WTC11 (cell line): ENCODE measurements around the gene CLMP. TPM values are rescaled to one million over a fixed set of nuclear protein-coding genes. Genes with fewer than 3 reads are reported as not detected.

Source experiments
- ATAC-seq: fragments of 200-7000 bp; cut with Tn5 transposase; 2 replicates; pipeline ENCODE4 v1.10.0; 2021; ENCODE audit warnings: mild to moderate bottlenecking, moderate library complexity
- CTCF ChIA-PET: fragments of 300-600 bp; sonication (Branson Sonifier 250); formaldehyde crosslinking; loops from one replicate; lab custom pipeline; 2021; ENCODE audit warnings: antibody characterized with exemption; lab: Charles Lee
- POLR2A ChIA-PET: fragments of 350-600 bp; sonication (Branson Sonifier 250); formaldehyde crosslinking; loops from one replicate; lab custom pipeline; 2021; ENCODE audit warnings: antibody characterized with exemption; lab: Charles Lee
- DNase-seq: peaks from one replicate; pipeline ENCODE4 v3.0.0; 2021; ENCODE audit warnings: low spot score
- H3K27ac Mint-ChIP-seq: 2 replicates; pipeline ENCODE4 v1.8.0; 2021; ENCODE audit warnings: mixed read lengths
- H3K27me3 Mint-ChIP-seq: 2 replicates; pipeline ENCODE4 v1.8.0; 2021; ENCODE audit warnings: low read depth, mild to moderate bottlenecking, moderate library complexity, mixed read lengths
- H3K36me3 Mint-ChIP-seq: 2 replicates; pipeline ENCODE4 v1.8.0; 2021; ENCODE audit warnings: mixed read lengths
- H3K4me1 Mint-ChIP-seq: 2 replicates; pipeline ENCODE4 v1.8.0; 2022; ENCODE audit warnings: mixed read lengths
- H3K4me3 Mint-ChIP-seq: 2 replicates; pipeline ENCODE4 v1.8.0; 2021; ENCODE audit warnings: mild to moderate bottlenecking, moderate library complexity, mixed read lengths
- H3K9me3 Mint-ChIP-seq: 2 replicates; pipeline ENCODE4 v1.8.0; 2021; ENCODE audit warnings: mixed read lengths
- CREB1 ChIP-seq: sonication (generic); formaldehyde crosslinking; IDR thresholded peaks from 2 replicates; pipeline ENCODE4 v1.8.0; 2023; ENCODE audit warnings: mild to moderate bottlenecking, missing genetic modification reagents
- CTCF ChIP-seq: fragments of 200-600 bp; IDR thresholded peaks from 2 replicates; pipeline ENCODE4 v1.8.0; 2022; ENCODE audit warnings: antibody characterized with exemption
- ETV6 ChIP-seq: sonication (generic); formaldehyde crosslinking; IDR thresholded peaks from 2 replicates; pipeline ENCODE4 v1.8.1; 2022; ENCODE audit warnings: mild to moderate bottlenecking, missing genetic modification reagents
- JAZF1 ChIP-seq: fragments of 250-450 bp; sonication (Bioruptor Pico); IDR thresholded peaks from 2 replicates; pipeline ENCODE4 v1.9.0; 2021; ENCODE audit warnings: moderate library complexity, mild to moderate bottlenecking, inconsistent platforms
- NFYB ChIP-seq: sonication (generic); formaldehyde crosslinking; conservative IDR thresholded peaks from 2 replicates; pipeline ENCODE4 v1.8.0; 2022; ENCODE audit warnings: low read depth, missing genetic modification reagents
- NR1H2 ChIP-seq: sonication (generic); formaldehyde crosslinking; IDR thresholded peaks from 2 replicates; pipeline ENCODE4 v1.9.0; 2021; ENCODE audit warnings: mild to moderate bottlenecking, moderate library complexity, missing genetic modification reagents
- NR2C2 ChIP-seq: sonication (generic); formaldehyde crosslinking; IDR thresholded peaks from 2 replicates; pipeline ENCODE4 v1.8.0; 2022; ENCODE audit warnings: mild to moderate bottlenecking, missing genetic modification reagents
- NR3C1 ChIP-seq: sonication (generic); formaldehyde crosslinking; conservative IDR thresholded peaks from 2 replicates; pipeline ENCODE4 v1.8.1; 2023; ENCODE audit warnings: low read depth, mild to moderate bottlenecking, missing genetic modification reagents
- RELA ChIP-seq: sonication (generic); formaldehyde crosslinking; IDR thresholded peaks from 2 replicates; pipeline ENCODE4 v1.8.1; 2022; ENCODE audit warnings: missing genetic modification reagents, mild to moderate bottlenecking, borderline replicate concordance
- SMAD3 ChIP-seq: sonication (generic); formaldehyde crosslinking; IDR thresholded peaks from 2 replicates; pipeline ENCODE4 v1.8.0; 2022; ENCODE audit warnings: missing genetic modification reagents, mild to moderate bottlenecking, borderline replicate concordance
- STAT6 ChIP-seq: sonication (generic); formaldehyde crosslinking; conservative IDR thresholded peaks from 2 replicates; pipeline ENCODE4 v1.8.1; 2023; ENCODE audit warnings: mild to moderate bottlenecking, low read depth, missing genetic modification reagents, moderate library complexity
- TCF7 ChIP-seq: sonication (generic); formaldehyde crosslinking; IDR thresholded peaks from 2 replicates; pipeline ENCODE4 v1.8.0; 2022; ENCODE audit warnings: mild to moderate bottlenecking, low read depth, missing genetic modification reagents, moderate library complexity
- ZMAT4 ChIP-seq: fragments of 250-450 bp; sonication (Bioruptor Pico); IDR thresholded peaks from 2 replicates; pipeline ENCODE4 v1.9.0; 2021; ENCODE audit warnings: mild to moderate bottlenecking
- ZNF138 ChIP-seq: sonication (generic); formaldehyde crosslinking; conservative IDR thresholded peaks from 2 replicates; pipeline ENCODE4 v1.8.1; 2022; ENCODE audit warnings: mild to moderate bottlenecking, moderate library complexity, missing genetic modification reagents
- ZNF219 ChIP-seq: sonication (generic); formaldehyde crosslinking; IDR thresholded peaks from 2 replicates; pipeline ENCODE4 v1.8.0; 2023; ENCODE audit warnings: missing genetic modification reagents, mild to moderate bottlenecking, borderline replicate concordance
- ZNF232 ChIP-seq: sonication (generic); formaldehyde crosslinking; IDR thresholded peaks from 2 replicates; pipeline ENCODE4 v1.8.0; 2022; ENCODE audit warnings: mild to moderate bottlenecking, missing genetic modification reagents
- ZNF263 ChIP-seq: sonication (generic); formaldehyde crosslinking; IDR thresholded peaks from 2 replicates; pipeline ENCODE4 v1.8.1; 2022; ENCODE audit warnings: low read depth, mild to moderate bottlenecking, moderate library complexity, missing genetic modification reagents
- ZNF423 ChIP-seq: fragments of 250-450 bp; sonication (Bioruptor Pico); IDR thresholded peaks from 2 replicates; pipeline ENCODE4 v2.1.2; 2022; ENCODE audit warnings: mild to moderate bottlenecking, moderate library complexity
- ZSCAN18 ChIP-seq: fragments of 250-450 bp; sonication (Bioruptor Pico); IDR thresholded peaks from 2 replicates; pipeline ENCODE4 v2.1.2; 2022; ENCODE audit warnings: mild to moderate bottlenecking, moderate library complexity
- total RNA-seq: library from RNA; stranded (reverse); gene quantifications from 3 replicates; pipeline ENCODE4 v1.2.3, GENCODE V29; 2021
- TF ChIP-seq, protein P1 (sequence below): sonication (generic); formaldehyde crosslinking; IDR thresholded peaks from 2 replicates; pipeline ENCODE4 v1.8.0; 2022; ENCODE audit warnings: mild to moderate bottlenecking, missing genetic modification reagents
- TF ChIP-seq, protein P2 (sequence below): sonication (generic); formaldehyde crosslinking; IDR thresholded peaks from 2 replicates; pipeline ENCODE4 v1.8.1; 2022; ENCODE audit warnings: low read depth, mild to moderate bottlenecking, moderate library complexity, missing genetic modification reagents, borderline replicate concordance
- TF ChIP-seq, protein P3 (sequence below): sonication (generic); formaldehyde crosslinking; IDR thresholded peaks from 2 replicates; pipeline ENCODE4 v1.8.1; 2022; ENCODE audit warnings: mild to moderate bottlenecking, moderate library complexity, missing genetic modification reagents

CLMP gene
- total RNA-seq, 1 experiment from 2014 or later, result 20.0 TPM

GRCh38 chr11:123122341-123122740, 72.7 kb downstream of the CLMP start (continued):
- TF ChIP-seq CTCF (no peak), ZSCAN18 (CRISPR knock-in tag) (no peak), STAT6 (no peak), ETV6 (CRISPR knock-in tag) (no peak)

- Mint-ChIP-seq H3K27ac (no peak overlapping the region), H3K4me3 (no peak overlapping the region), H3K36me3 (peaks cover 13% of the 10 kb centered on the region), H3K27me3 (no peaks in the 10 kb centered on the region), H3K4me1 (peaks cover 2% of the 10 kb centered on the region), H3K9me3 (peaks cover 12% of the 10 kb centered on the region)
- TF ChIP-seq SMAD3 (CRISPR knock-in tag) (no peak), ZNF423 (CRISPR knock-in tag) (no peak), ZNF219 (CRISPR knock-in tag) (no peak), NR3C1 (no peak), ZMAT4 (CRISPR knock-in tag) (no peak), ZNF263 (CRISPR knock-in tag) (no peak), JAZF1 (no peak), TCF7 (CRISPR knock-in tag) (no peak), NR2C2 (CRISPR knock-in tag) (no peak), NR1H2 (CRISPR knock-in tag) (no peak), ZNF232 (no peak), CREB1 (CRISPR knock-in tag) (no peak), RELA (CRISPR knock-in tag) (no peak), ZNF138 (no peak), NFYB (CRISPR knock-in tag) (no peak)
- TF ChIP-seq, protein P1, sequence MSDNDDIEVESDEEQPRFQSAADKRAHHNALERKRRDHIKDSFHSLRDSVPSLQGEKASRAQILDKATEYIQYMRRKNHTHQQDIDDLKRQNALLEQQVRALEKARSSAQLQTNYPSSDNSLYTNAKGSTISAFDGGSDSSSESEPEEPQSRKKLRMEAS (CRISPR knock-in tag), result no peak
- TF ChIP-seq, protein P2, sequence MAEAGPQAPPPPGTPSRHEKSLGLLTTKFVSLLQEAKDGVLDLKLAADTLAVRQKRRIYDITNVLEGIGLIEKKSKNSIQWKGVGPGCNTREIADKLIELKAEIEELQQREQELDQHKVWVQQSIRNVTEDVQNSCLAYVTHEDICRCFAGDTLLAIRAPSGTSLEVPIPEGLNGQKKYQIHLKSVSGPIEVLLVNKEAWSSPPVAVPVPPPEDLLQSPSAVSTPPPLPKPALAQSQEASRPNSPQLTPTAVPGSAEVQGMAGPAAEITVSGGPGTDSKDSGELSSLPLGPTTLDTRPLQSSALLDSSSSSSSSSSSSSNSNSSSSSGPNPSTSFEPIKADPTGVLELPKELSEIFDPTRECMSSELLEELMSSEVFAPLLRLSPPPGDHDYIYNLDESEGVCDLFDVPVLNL (CRISPR knock-in tag), result no peak
- TF ChIP-seq, protein P3, sequence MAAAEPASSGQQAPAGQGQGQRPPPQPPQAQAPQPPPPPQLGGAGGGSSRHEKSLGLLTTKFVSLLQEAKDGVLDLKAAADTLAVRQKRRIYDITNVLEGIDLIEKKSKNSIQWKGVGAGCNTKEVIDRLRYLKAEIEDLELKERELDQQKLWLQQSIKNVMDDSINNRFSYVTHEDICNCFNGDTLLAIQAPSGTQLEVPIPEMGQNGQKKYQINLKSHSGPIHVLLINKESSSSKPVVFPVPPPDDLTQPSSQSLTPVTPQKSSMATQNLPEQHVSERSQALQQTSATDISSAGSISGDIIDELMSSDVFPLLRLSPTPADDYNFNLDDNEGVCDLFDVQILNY (CRISPR knock-in tag), result no peak
- DNase-seq, result no peak
- CTCF ChIA-PET, result no interaction called here
- no peak for ATAC-seq
- POLR2A ChIA-PET, result no interaction called here
Measured at GRCh38 chr11:123116486-123116885, 78.6 kb downstream of the CLMP start.
